Trophoblast cell (in vitro differentiated cells and primary cell): ENCODE measurements around the gene PTPRT.

Experiments
- DNase-seq, 2 donors: peaks; one replicate each; pipeline ENCODE4 v3.0.0-alpha.2; 2016
- H2AFZ ChIP-seq: 2 replicates; pipeline ENCODE4 v1.6.1; 2013; ENCODE audit warnings: low read length, moderate library complexity, mild to moderate bottlenecking; ENCODE audit not compliant: insufficient read depth, poor library complexity
- H2AK5ac ChIP-seq: 2 replicates; pipeline ENCODE4 v1.6.1; 2013; ENCODE audit warnings: mild to moderate bottlenecking, low read length
- H2BK120ac ChIP-seq: 2 replicates; pipeline ENCODE4 v1.6.1; 2013; ENCODE audit warnings: low read length, mild to moderate bottlenecking, moderate library complexity; ENCODE audit not compliant: insufficient read depth, poor library complexity
- H2BK12ac ChIP-seq: 2 replicates; pipeline ENCODE4 v1.6.1; 2013; ENCODE audit warnings: mild to moderate bottlenecking, low read length, moderate library complexity
- H2BK5ac ChIP-seq: 2 replicates; pipeline ENCODE4 v1.6.1; 2013; ENCODE audit warnings: low read length, low read depth, moderate library complexity, mild to moderate bottlenecking; ENCODE audit not compliant: poor library complexity
- H3K14ac ChIP-seq: 2 replicates; pipeline ENCODE4 v1.6.1; 2013; ENCODE audit warnings: mild to moderate bottlenecking, low read length
- H3K18ac ChIP-seq: 2 replicates; pipeline ENCODE4 v1.6.1; 2013; ENCODE audit warnings: mild to moderate bottlenecking, low read length
- H3K23ac ChIP-seq: 2 replicates; pipeline ENCODE4 v1.6.1; 2013; ENCODE audit warnings: low read length
- H3K27ac ChIP-seq: 2 replicates; pipeline ENCODE4 v1.5.1; 2013; ENCODE audit warnings: low read depth, mild to moderate bottlenecking, inconsistent platforms, low read length, moderate library complexity
- H3K27me3 ChIP-seq: 2 replicates; pipeline ENCODE4 v1.6.1; 2013; ENCODE audit warnings: inconsistent platforms, mild to moderate bottlenecking, low read length, moderate library complexity; ENCODE audit not compliant: insufficient read depth
- H3K36me3 ChIP-seq, 2 experiments: 1 replicate in 1 of 2; 2 replicates in 1 of 2; pipeline ENCODE4 v1.6.1; 2013; ENCODE audit warnings: low read length in 2 of 2, mild to moderate bottlenecking in 2 of 2, moderate library complexity in 1 of 2; ENCODE audit not compliant: insufficient read depth in 2 of 2, control insufficient read depth in 1 of 2
- H3K4ac ChIP-seq: 2 replicates; pipeline ENCODE4 v1.6.1; 2013; ENCODE audit warnings: low read depth, mild to moderate bottlenecking, low read length, moderate library complexity
- H3K4me1 ChIP-seq, 2 experiments: 1 replicate in 1 of 2; 2 replicates in 1 of 2; pipeline ENCODE4 v1.6.1; 2013; ENCODE audit warnings: low read length in 2 of 2, mild to moderate bottlenecking in 2 of 2, moderate library complexity in 1 of 2; ENCODE audit not compliant: insufficient read depth in 2 of 2, control insufficient read depth in 1 of 2
- H3K4me2 ChIP-seq: 2 replicates; pipeline ENCODE4 v1.6.1; 2013; ENCODE audit warnings: inconsistent platforms, mild to moderate bottlenecking, low read length, moderate library complexity
- H3K4me3 ChIP-seq: 2 replicates; pipeline ENCODE4 v1.5.1; 2013; ENCODE audit warnings: mild to moderate bottlenecking, low read depth, low read length, inconsistent platforms
- H3K79me1 ChIP-seq: one replicate; pipeline ENCODE4 v1.6.1; 2013; ENCODE audit warnings: low read length
- H3K79me2 ChIP-seq: 2 replicates; pipeline ENCODE4 v1.6.1; 2013; ENCODE audit warnings: low read length, mild to moderate bottlenecking; ENCODE audit not compliant: control insufficient read depth, insufficient read depth, poor library complexity
- H3K9ac ChIP-seq: 2 replicates; pipeline ENCODE4 v1.6.1; 2013; ENCODE audit warnings: mild to moderate bottlenecking, low read length
- H3K9me3 ChIP-seq: 2 replicates; pipeline ENCODE4 v1.6.1; 2013; ENCODE audit warnings: low read depth, mild to moderate bottlenecking, control low read depth, inconsistent platforms, low read length; ENCODE audit not compliant: insufficient read depth
- H4K12ac ChIP-seq: 2 replicates; pipeline ENCODE4 v1.6.1; 2013; ENCODE audit warnings: low read depth, mild to moderate bottlenecking, low read length, moderate library complexity
- H4K8ac ChIP-seq: 2 replicates; pipeline ENCODE4 v1.6.1; 2013; ENCODE audit warnings: low read depth, mild to moderate bottlenecking, low read length, moderate library complexity
- H4K91ac ChIP-seq: one replicate; pipeline ENCODE4 v1.6.1; 2013; ENCODE audit warnings: low read depth, mild to moderate bottlenecking, low read length, moderate library complexity
- WGBS: extraction: QIAGEN DNeasy Blood & Tissue Kit; methylation state at CpG from one replicate; pipeline ENCODE4 v1.1.7; 2013; ENCODE audit warnings: missing lambda C conversion rate; ENCODE audit not compliant: insufficient read length, insufficient coverage; ENCODE audit errors: extremely low coverage; 5-methylcytosine and 5-hydroxymethylcytosine counted together

Gene PTPRT

GRCh38 chr20:42886046-42886445 lies 303.7 kb downstream of the PTPRT start:
- Histone ChIP-seq H2AK5ac (no peak overlapping the region), H3K23ac (no peak overlapping the region), H3K4me3 (no peak overlapping the region), H2BK120ac (no peak overlapping the region), H3K4me1 (no peaks in the 10 kb centered on the region), H3K27ac (no peak overlapping the region), H3K14ac (no peak overlapping the region), H3K4ac (no peak overlapping the region), H3K36me3 (no peaks in the 10 kb centered on the region), H3K9me3 (peaks cover 1% of the 10 kb centered on the region), H2BK12ac (no peak overlapping the region), H4K12ac (no peak overlapping the region), H4K8ac (no peak overlapping the region), H2BK5ac (no peak overlapping the region), H3K9ac (no peak overlapping the region), H3K18ac (no peak overlapping the region), H4K91ac (no peak overlapping the region), H3K79me2 (no peaks in the 10 kb centered on the region), H2AFZ (no peak overlapping the region), H3K79me1 (no peaks in the 10 kb centered on the region), H3K27me3 (no peaks in the 10 kb centered on the region), H3K4me2 (no peak overlapping the region)
- no peak for DNase-seq
- no CpG with 5 or more reads among the region's 6 CpGs for whole genome bisulfite sequencing

- Histone ChIP-seq H2AFZ (no peak overlapping the region), H2BK120ac (no peak overlapping the region), H3K4me2 (no peak overlapping the region), H3K23ac (no peak overlapping the region), H3K4me1 (no peaks in the 10 kb centered on the region), H3K18ac (no peak overlapping the region), H2BK5ac (no peak overlapping the region), H3K14ac (no peak overlapping the region), H2BK12ac (no peak overlapping the region), H4K12ac (no peak overlapping the region), H3K79me1 (no peaks in the 10 kb centered on the region), H3K9me3 (no peaks in the 10 kb centered on the region), H3K79me2 (no peaks in the 10 kb centered on the region), H3K27me3 (no peaks in the 10 kb centered on the region), H3K4me3 (no peak overlapping the region), H2AK5ac (no peak overlapping the region), H3K27ac (no peak overlapping the region), H3K36me3 (no peaks in the 10 kb centered on the region), H4K8ac (no peak overlapping the region), H3K9ac (no peak overlapping the region), H4K91ac (no peak overlapping the region), H3K4ac (no peak overlapping the region)
- no peak for DNase-seq
- WGBS = no CpG with 5 or more reads among the region's 2 CpGs
Measured at GRCh38 chr20:42875581-42875980, 314.1 kb downstream of the PTPRT start.

DNA sequence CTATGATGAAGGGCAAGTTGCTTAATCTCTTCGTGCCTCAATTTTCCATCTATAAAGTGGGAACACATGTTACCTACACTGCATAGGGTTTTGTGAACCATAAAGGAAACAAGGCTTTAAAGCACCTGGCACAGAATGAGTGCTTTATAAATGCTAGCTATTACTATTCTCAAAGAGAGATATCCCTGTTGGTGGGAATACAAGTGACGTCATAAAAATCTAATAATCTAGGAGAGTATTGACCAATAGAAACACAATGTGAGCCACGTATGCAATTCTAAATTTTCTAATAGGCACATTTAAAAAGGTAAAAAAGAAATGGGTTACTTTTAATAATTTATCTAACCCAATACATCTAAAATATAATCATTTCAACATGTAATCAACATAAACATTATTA lies 316.4 kb downstream of the PTPRT start:
- no peaks in the 10 kb centered on the region for H3K4me1 ChIP-seq
- H3K9ac ChIP-seq = no peak overlapping the region
- H4K8ac ChIP-seq = no peak overlapping the region
- no peak overlapping the region for H2BK5ac ChIP-seq
- no peak overlapping the region for H2BK120ac ChIP-seq
- H3K18ac ChIP-seq = no peak overlapping the region
- no peak overlapping the region for H2AK5ac ChIP-seq
- H2AFZ ChIP-seq = no peak overlapping the region
- no peaks in the 10 kb centered on the region for H3K79me1 ChIP-seq
- no peak overlapping the region for H3K4me2 ChIP-seq
- no peak overlapping the region for H3K4ac ChIP-seq
- H3K79me2 ChIP-seq = no peaks in the 10 kb centered on the region
- no peaks in the 10 kb centered on the region for H3K36me3 ChIP-seq
- no peaks in the 10 kb centered on the region for H3K27me3 ChIP-seq
- H3K14ac ChIP-seq = no peak overlapping the region
- no peak overlapping the region for H3K27ac ChIP-seq
- H3K23ac ChIP-seq = no peak overlapping the region
- H3K9me3 ChIP-seq = no peaks in the 10 kb centered on the region
- H2BK12ac ChIP-seq = no peak overlapping the region
- no peak overlapping the region for H4K12ac ChIP-seq
- DNase-seq = no peak
- no peak overlapping the region for H3K4me3 ChIP-seq
- WGBS = no CpG with 5 or more reads among the region's 3 CpGs
- H4K91ac ChIP-seq = no peak overlapping the region

DNA sequence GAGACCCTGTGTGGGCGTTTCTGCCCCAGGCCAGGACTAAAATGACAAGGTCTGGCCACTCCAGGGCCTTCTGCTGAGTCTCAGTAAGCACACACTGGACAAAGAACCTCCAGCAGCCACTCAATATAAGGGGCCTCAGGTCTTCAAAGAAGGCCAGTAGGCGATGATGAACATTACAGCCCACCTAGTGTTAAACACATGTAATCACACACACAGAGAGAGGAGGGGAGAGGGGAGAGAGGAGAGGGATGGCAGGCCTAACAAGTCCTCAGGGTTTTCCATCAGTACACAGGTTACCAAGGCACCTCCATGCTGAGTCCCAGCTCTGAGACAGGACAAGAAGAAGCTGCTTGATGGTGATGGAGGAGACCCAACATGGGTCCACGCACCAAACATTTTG lies 325.6 kb downstream of the PTPRT start:
- no peaks in the 10 kb centered on the region for H3K4me1 ChIP-seq
- H3K14ac ChIP-seq = no peak overlapping the region
- H3K18ac ChIP-seq = no peak overlapping the region
- no peaks in the 10 kb centered on the region for H3K79me2 ChIP-seq
- H3K9ac ChIP-seq = no peak overlapping the region
- H3K79me1 ChIP-seq = no peaks in the 10 kb centered on the region
- DNase-seq = no peak
- H2BK5ac ChIP-seq = no peak overlapping the region
- no CpG with 5 or more reads among the region's 3 CpGs for WGBS
- H3K4me3 ChIP-seq = no peak overlapping the region
- H3K36me3 ChIP-seq = no peaks in the 10 kb centered on the region
- no peak overlapping the region for H2AFZ ChIP-seq
- no peak overlapping the region for H4K12ac ChIP-seq
- no peaks in the 10 kb centered on the region for H3K27me3 ChIP-seq
- H3K4me2 ChIP-seq = no peak overlapping the region
- no peak overlapping the region for H4K8ac ChIP-seq
- no peak overlapping the region for H3K4ac ChIP-seq
- H3K23ac ChIP-seq = no peak overlapping the region
- H2BK120ac ChIP-seq = no peak overlapping the region
- no peaks in the 10 kb centered on the region for H3K9me3 ChIP-seq
- no peak overlapping the region for H2AK5ac ChIP-seq
- no peak overlapping the region for H2BK12ac ChIP-seq
- no peak overlapping the region for H3K27ac ChIP-seq
- H4K91ac ChIP-seq = no peak overlapping the region
